Neural progenitor cell (in vitro differentiated cells): ENCODE results near the gene CDA.

Experiments used
- CTCF ChIP-seq: fragments of 200-600 bp; sonication (generic); IDR thresholded peaks from 2 replicates; pipeline ENCODE4 v1.5.1; 2017; ENCODE audit warnings: antibody characterized with exemption, mild to moderate bottlenecking
- EZH2 ChIP-seq: fragments of 200-600 bp; sonication (generic); IDR thresholded peaks from 2 replicates; pipeline ENCODE4 v1.6.1; 2017; ENCODE audit warnings: antibody characterized with exemption, mild to moderate bottlenecking, moderate library complexity

- TF ChIP-seq CTCF: no peak
- TF ChIP-seq EZH2: no peak
These were observed 1.8 kb upstream of the CDA start for GRCh38 chr1:20586953-20587660.
